GM12865 (cell line): ENCODE results near the gene MLEC.
A peak's percentile ranks its signal among the peaks of the same experiment; 100 is the strongest.

Source experiments
- DNase-seq: peaks from one replicate; pipeline ENCODE4 v3.0.0; 2010; ENCODE audit warnings: low read depth
- H3K4me3 ChIP-seq: 2 replicates; pipeline ENCODE4 v1.5.1; 2011; ENCODE audit warnings: mild to moderate bottlenecking, low read depth, low read length, control low read depth
- CTCF ChIP-seq: IDR thresholded peaks from 2 replicates; pipeline ENCODE4 v1.5.1; 2011; ENCODE audit warnings: low read length, control low read depth, low read depth, inconsistent platforms; ENCODE audit not compliant: insufficient read depth; ENCODE audit errors: missing control alignments

MLEC gene

GRCh38 chr12:120720234-120720986 is 33.5 kb downstream of the MLEC start:
- no peak for TF ChIP-seq CTCF
- no peak overlapping the region for H3K4me3 ChIP-seq
- DNase-seq = no peak

GRCh38 chr12:120720987-120721801 is 34.2 kb downstream of the MLEC start:
- no peak for TF ChIP-seq CTCF
- no peak overlapping the region for H3K4me3 ChIP-seq
- DNase-seq = no peak

GRCh38 chr12:120721866-120722265 is 34.9 kb downstream of the MLEC start:
- no peak for TF ChIP-seq CTCF
- DNase-seq = no peak
- no peak overlapping the region for H3K4me3 ChIP-seq

- no peak for TF ChIP-seq CTCF
- no peak overlapping the region for H3K4me3 ChIP-seq
- no peak for DNase-seq
Observed at GRCh38 chr12:120722784-120723183, 35.8 kb downstream of the MLEC start.

GRCh38 chr12:120724720-120725119 is 37.8 kb downstream of the MLEC start:
- no peak for DNase-seq
- TF ChIP-seq CTCF = no peak
- no peak overlapping the region for H3K4me3 ChIP-seq

GRCh38 chr12:120725151-120725658 is 38.3 kb downstream of the MLEC start:
- no peak for TF ChIP-seq CTCF
- no peak for DNase-seq
- H3K4me3 ChIP-seq = peak overlapping the region; percentile 62
